HepG2 (cell line): ENCODE measurements around the gene IL17C. TPM values are rescaled to one million over a fixed set of nuclear protein-coding genes. Genes with fewer than 3 reads are reported as not detected.

Experiments
- ATAC-seq: fragments of 200-7000 bp; cut with Tn5 transposase; 3 replicates; pipeline ENCODE4 v1.9.1; 2020; ENCODE audit warnings: mild to moderate bottlenecking, moderate library complexity
- BruUV-seq: library from RNA; stranded (reverse); fragments of 400-500 nt; replicated peaks from 2 replicates; lab custom pipeline; 2021; lab: Mats Ljungman, UMichigan
- CTCF ChIA-PET: fragments of 300-600 bp; formaldehyde crosslinking; extraction: SDS; loops from one replicate; lab custom pipeline; 2021; ENCODE audit warnings: low total read pairs, inconsistent platforms, low intra/inter-chr PET ratio; lab: Yijun Ruan, JAX
- POLR2A ChIA-PET: fragments of 350-600 bp; sonication (Branson Sonifier 250); formaldehyde crosslinking; loops from one replicate; lab custom pipeline; 2020; ENCODE audit warnings: antibody characterized with exemption, inconsistent platforms; lab: Yijun Ruan, JAX
- DNase-seq: peaks from one replicate; pipeline ENCODE4 v3.0.0-alpha.2; 2015; ENCODE audit warnings: low spot score
- FAIRE-seq: peaks from 3 replicates; lab custom pipeline; 2011; peaks lifted over from hg19 to GRCh38; lab: Jason Lieb, UNC
- H2AFZ ChIP-seq: one replicate; pipeline ENCODE4 v1.6.1; 2011; ENCODE audit warnings: low read length, inconsistent platforms
- H3K27ac ChIP-seq: fragments of 300-600 bp; 3 replicates; pipeline ENCODE4 v1.8.0; 2011; ENCODE audit warnings: mixed run types, mild to moderate bottlenecking, mixed read lengths, low read length, inconsistent platforms; ENCODE audit not compliant: insufficient read depth; ENCODE audit errors: extremely low read length
- H3K27me3 ChIP-seq, 2 experiments: fragments of 200-600 bp in 1 of 2; 2 replicates in 1 of 2; 3 replicates in 1 of 2; pipeline versions ENCODE4 v1.6.0 to v1.8.0; 2011; ENCODE audit warnings: low read length in 2 of 2, mild to moderate bottlenecking in 2 of 2, moderate library complexity in 2 of 2, inconsistent platforms in 1 of 2; ENCODE audit not compliant: insufficient read depth in 2 of 2, control insufficient read depth in 1 of 2
- H3K36me3 ChIP-seq, 2 experiments: fragments of 200-600 bp in 1 of 2; replicated peaks in 1 of 2; 2 replicates in 1 of 2; 3 replicates in 1 of 2; pipeline versions ENCODE4 v1.5.1 to v1.8.0; 2011; ENCODE audit warnings: low read length in 2 of 2, inconsistent platforms in 1 of 2; ENCODE audit not compliant: insufficient read depth in 2 of 2, control insufficient read depth in 1 of 2
- H3K4me1 ChIP-seq: 2 replicates; pipeline ENCODE4 v1.5.1; 2012; ENCODE audit warnings: low read length, inconsistent platforms; ENCODE audit not compliant: insufficient read depth
- H3K4me2 ChIP-seq: 2 replicates; pipeline ENCODE4 v1.6.0; 2011; ENCODE audit warnings: low read depth, low read length, inconsistent platforms
- H3K4me3 ChIP-seq, 3 experiments: fragments of 200-600 bp in 1 of 3; sonication (generic), shearing (Covaris generic) in 1 of 3; replicated peaks in 1 of 3; 2 replicates each; pipeline ENCODE4 v1.5.1; 2011 to 2016; ENCODE audit warnings: low read length in 3 of 3, inconsistent platforms in 2 of 3, low read depth in 2 of 3, mild to moderate bottlenecking in 2 of 3, control low read depth in 1 of 3, mixed read lengths in 1 of 3; ENCODE audit not compliant: insufficient read depth in 1 of 3
- H3K79me2 ChIP-seq: one replicate; pipeline ENCODE4 v1.6.1; 2011; ENCODE audit warnings: low read length, inconsistent platforms; ENCODE audit not compliant: insufficient read depth
- H3K9ac ChIP-seq: 2 replicates; pipeline ENCODE4 v1.6.0; 2011; ENCODE audit warnings: mild to moderate bottlenecking, low read depth, low read length, inconsistent platforms; ENCODE audit not compliant: insufficient read depth
- H3K9me3 ChIP-seq: 2 replicates; pipeline ENCODE4 v1.5.1; 2012; ENCODE audit warnings: mild to moderate bottlenecking, low read length
- H4K20me1 ChIP-seq: 2 replicates; pipeline ENCODE4 v1.6.0; 2011; ENCODE audit warnings: inconsistent platforms, mild to moderate bottlenecking, low read length, moderate library complexity; ENCODE audit not compliant: insufficient read depth
- FOXJ3 ChIP-seq: sonication (generic); formaldehyde crosslinking; IDR thresholded peaks from 2 replicates; pipeline ENCODE4 v1.4.0; 2020; ENCODE audit warnings: missing genetic modification reagents, mild to moderate bottlenecking, borderline replicate concordance
- MXD3 ChIP-seq: IDR thresholded peaks from 2 replicates; pipeline ENCODE4 v1.6.1; 2016; ENCODE audit warnings: mild to moderate bottlenecking, missing biosample characterization, missing genetic modification reagents
- RBFOX2 ChIP-seq: fragments of 200-400 bp; formaldehyde crosslinking; IDR thresholded peaks from 2 replicates; pipeline ENCODE4 v1.6.1; 2017; ENCODE audit warnings: low read depth, mild to moderate bottlenecking, low read length
- ZNF768 ChIP-seq: sonication (generic); formaldehyde crosslinking; IDR thresholded peaks from 2 replicates; pipeline ENCODE4 v1.4.0; 2020; ENCODE audit warnings: missing genetic modification reagents
- WGBS: methylation state at CpG from one replicate; pipeline ENCODE4 v1.1.6; 2017; ENCODE audit warnings: low lambda C conversion rate; 5-methylcytosine and 5-hydroxymethylcytosine counted together
- in situ Hi-C: cut with HindIII; loops from 2 replicates; pipeline ENCODE4 v1.10.0; 2017; ENCODE audit warnings: low pct_unique_long_range_greater_than_20kb; ENCODE audit not compliant: extremely low pct_ligation_motif_present
- intact Hi-C: fragments of 100-400 bp; cut with micrococcal nuclease; formaldehyde crosslinking; loops from one replicate; pipeline ENCODE4 v1.10.0; 2022; ENCODE audit not compliant: unreplicated experiment
- polyA plus RNA-seq, 8 experiments: library from polyadenylated mRNA; depleted of rRNA in 3 of 8; stranded (reverse) in 7 of 8; unstranded in 1 of 8; fragments of >200 nt; fragmentation: Illumina TruSeq in 4 of 8; extraction: Trizol in 4 of 8; gene quantifications; 2 replicates each; pipeline versions ENCODE4 v1.2.1 to v1.2.3, GENCODE V29; 2011 to 2016; ENCODE audit warnings: low read depth in 4 of 8, missing spikeins in 1 of 8, mixed read lengths in 1 of 8; ENCODE audit not compliant: insufficient read depth in 1 of 8
- total RNA-seq, 5 experiments: library from RNA; depleted of rRNA; stranded (reverse); fragments of >200 nt; fragmentation: Illumina TruSeq; extraction: Trizol; gene quantifications; 2 replicates each; pipeline ENCODE4 v1.2.3, GENCODE V29; 2016; ENCODE audit warnings: low read depth in 1 of 5

Gene IL17C
- total and polyA plus RNA-seq, 2 of the 13 experiments (the other 11 are each of a cell fraction or from before 2014, with no cell fraction given): not detected

GRCh38 chr16:88643644-88643932 lies 5.2 kb downstream of the IL17C start:
- no peaks in the 10 kb centered on the region for H3K9me3 ChIP-seq
- in situ Hi-C loops (no loop called here), intact Hi-C loops (no loop called here)
- ChIA-PET POLR2A (interaction anchor here (1.1 kb wide), 1 partner anchor 64 kb away, joined by 3 read pairs; no protein-coding TSS in a partner anchor), CTCF (no interaction called here)
- peaks cover 31% of the 10 kb centered on the region for H3K4me1 ChIP-seq
- no peak overlapping the region for H3K27ac ChIP-seq
- no peak overlapping the region for H3K9ac ChIP-seq
- H3K79me2 ChIP-seq: peaks cover 2% of the 10 kb centered on the region
- no peak overlapping the region for H2AFZ ChIP-seq
- DNase-seq (no peak), ATAC-seq (no peak), FAIRE-seq (no peak)
- peaks cover 15 to 25% of the 10 kb centered on the region in 2 experiments; a peak in 4 of 5 replicates for H3K27me3 ChIP-seq
- no peak for TF ChIP-seq MXD3
- peak; percentile 96 for TF ChIP-seq ZNF768 (CRISPR knock-in tag)
- BruUV-seq: no TSS peak
- no peak overlapping the region for H3K4me2 ChIP-seq
- H3K36me3 ChIP-seq: peaks cover 0 to 5% of the 10 kb centered on the region in 2 experiments; a peak in 2 of 5 replicates
- no peak overlapping the region for H3K4me3 ChIP-seq
- 94% methylated on average over 9 of the region's 9 CpGs for WGBS
- peaks cover 10% of the 10 kb centered on the region; the same call in 1 of the 2 replicates for H4K20me1 ChIP-seq

GRCh38 chr16:88645455-88645854 lies 7.1 kb downstream of the IL17C start:
- peaks cover 23% of the 10 kb centered on the region for H3K4me1 ChIP-seq
- H3K79me2 ChIP-seq: peaks cover 16% of the 10 kb centered on the region
- H3K4me3 ChIP-seq: no peak overlapping the region
- no peak for FAIRE-seq
- no TSS peak for BruUV-seq
- H3K9ac ChIP-seq: no peak overlapping the region
- H3K27me3 ChIP-seq: peaks cover under 1 to 7% of the 10 kb centered on the region in 2 experiments; a peak in 4 of 5 replicates
- ChIA-PET POLR2A (no interaction called here), CTCF (no interaction called here)
- no peak overlapping the region for H3K4me2 ChIP-seq
- peaks cover 0 to 5% of the 10 kb centered on the region in 2 experiments; a peak in 2 of 5 replicates for H3K36me3 ChIP-seq
- no peak for ATAC-seq
- WGBS: 99% methylated on average over 16 of the region's 16 CpGs
- peaks cover 18% of the 10 kb centered on the region; the same call in 1 of the 2 replicates for H4K20me1 ChIP-seq
- no peaks in the 10 kb centered on the region for H3K9me3 ChIP-seq
- intact Hi-C loops: no loop called here
- no peak overlapping the region for H3K27ac ChIP-seq
- no peak for DNase-seq
- in situ Hi-C loops: no loop called here
- TF ChIP-seq RBFOX2 (0 out of 2 replicates have a peak, but pooled peaks have one; percentile 34), FOXJ3 (CRISPR knock-in tag) (no peak)
- H2AFZ ChIP-seq: no peak overlapping the region
